ENCODE measurements around the gene CKAP2L.

The CKAP2L gene

GRCh38 chr2:112776113-112776512 lies 11.7 kb upstream of the CKAP2L start:
- TF ChIP-seq CTCF (IDR thresholded peaks at IDR 0.05; ENCODE audit: extremely low read depth, insufficient read depth, missing control alignments): no peak
- DNase-seq (ENCODE audit: low spot score): no peak
- in situ Hi-C loops (cut with MboI; ENCODE audit: low pct_unique_long_range_greater_than_20kb, low sequenced_read_pairs, unreplicated experiment): no loop called here

- TF ChIP-seq CTCF (IDR thresholded peaks at IDR 0.05; ENCODE audit: extremely low read depth, insufficient read depth, missing control alignments): no peak
- no peak for DNase-seq (ENCODE audit: low spot score)
- in situ Hi-C loops (cut with MboI; ENCODE audit: low pct_unique_long_range_greater_than_20kb, low sequenced_read_pairs, unreplicated experiment): no loop called here
These were observed 10.3 kb upstream of the CKAP2L start for GRCh38 chr2:112774536-112775285.

- in situ Hi-C loops (cut with MboI; ENCODE audit: low pct_unique_long_range_greater_than_20kb, low sequenced_read_pairs, unreplicated experiment): no loop called here
- no peak for TF ChIP-seq CTCF (IDR thresholded peaks at IDR 0.05; ENCODE audit: extremely low read depth, insufficient read depth, missing control alignments)
- no peak for DNase-seq (ENCODE audit: low spot score)
These were observed 9.1 kb upstream of the CKAP2L start for GRCh38 chr2:112773556-112773955.

GRCh38 chr2:112772911-112773475 lies 8.6 kb upstream of the CKAP2L start:
- in situ Hi-C loops (cut with MboI; ENCODE audit: low pct_unique_long_range_greater_than_20kb, low sequenced_read_pairs, unreplicated experiment): no loop called here

GRCh38 chr2:112772322-112772721 lies 7.9 kb upstream of the CKAP2L start:
- no peak for TF ChIP-seq CTCF (IDR thresholded peaks at IDR 0.05; ENCODE audit: extremely low read depth, insufficient read depth, missing control alignments)
- DNase-seq (ENCODE audit: low spot score): no peak
- in situ Hi-C loops (cut with MboI; ENCODE audit: low pct_unique_long_range_greater_than_20kb, low sequenced_read_pairs, unreplicated experiment): no loop called here

More at GRCh38 chr2:112772911-112773475, 8.6 kb upstream of the CKAP2L start:
- TF ChIP-seq CTCF (IDR thresholded peaks at IDR 0.05; ENCODE audit: extremely low read depth, insufficient read depth, missing control alignments): no peak
- DNase-seq (ENCODE audit: low spot score): no peak

- no peak for TF ChIP-seq CTCF (IDR thresholded peaks at IDR 0.05; ENCODE audit: extremely low read depth, insufficient read depth, missing control alignments)
- in situ Hi-C loops (cut with MboI; ENCODE audit: low pct_unique_long_range_greater_than_20kb, low sequenced_read_pairs, unreplicated experiment): no loop called here
- DNase-seq (ENCODE audit: low spot score): no peak
These were observed 4.0 kb upstream of the CKAP2L start for GRCh38 chr2:112768432-112768831.
